Fibroblast of pulmonary artery (primary cell): Measurements from ENCODE around the gene SESN2.

Source experiments
- DNase-seq: peaks from one replicate; pipeline ENCODE4 v3.0.0-alpha.2; 2010; ENCODE audit warnings: low read depth
- H3K4me3 ChIP-seq: replicated peaks from 2 replicates; pipeline ENCODE4 v1.5.1; 2011; ENCODE audit warnings: low read depth, mild to moderate bottlenecking, control low read depth, low read length, moderate library complexity
- TF ChIP-seq, protein P1 (sequence below): IDR thresholded peaks from 2 replicates; pipeline ENCODE4 v1.5.1; 2011; ENCODE audit warnings: mild to moderate bottlenecking, control low read depth, low read length, inconsistent platforms; ENCODE audit errors: missing control alignments

The SESN2 gene

DNA sequence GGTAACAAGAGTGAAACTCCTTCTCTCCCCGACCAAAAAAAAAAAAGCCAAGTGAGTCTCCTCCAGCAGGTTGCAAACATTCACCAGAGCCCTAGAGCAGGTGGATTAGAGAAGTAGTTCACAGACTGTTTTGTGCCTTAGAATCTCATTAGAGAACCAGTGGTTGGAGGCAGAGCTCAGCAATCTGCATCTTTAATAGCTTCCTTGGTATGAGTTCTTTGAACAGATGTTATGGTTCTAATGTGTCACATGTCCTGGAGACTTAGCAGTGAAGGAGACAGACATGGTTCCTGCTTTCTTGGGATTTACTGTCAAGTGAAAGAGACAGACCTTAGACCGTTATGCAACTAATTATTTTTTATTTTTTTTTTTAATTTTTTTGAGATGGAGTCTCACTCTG is 26.8 kb downstream of the SESN2 start:
- no peak overlapping the region for H3K4me3 ChIP-seq
- DNase-seq: no peak
- TF ChIP-seq, protein P1, sequence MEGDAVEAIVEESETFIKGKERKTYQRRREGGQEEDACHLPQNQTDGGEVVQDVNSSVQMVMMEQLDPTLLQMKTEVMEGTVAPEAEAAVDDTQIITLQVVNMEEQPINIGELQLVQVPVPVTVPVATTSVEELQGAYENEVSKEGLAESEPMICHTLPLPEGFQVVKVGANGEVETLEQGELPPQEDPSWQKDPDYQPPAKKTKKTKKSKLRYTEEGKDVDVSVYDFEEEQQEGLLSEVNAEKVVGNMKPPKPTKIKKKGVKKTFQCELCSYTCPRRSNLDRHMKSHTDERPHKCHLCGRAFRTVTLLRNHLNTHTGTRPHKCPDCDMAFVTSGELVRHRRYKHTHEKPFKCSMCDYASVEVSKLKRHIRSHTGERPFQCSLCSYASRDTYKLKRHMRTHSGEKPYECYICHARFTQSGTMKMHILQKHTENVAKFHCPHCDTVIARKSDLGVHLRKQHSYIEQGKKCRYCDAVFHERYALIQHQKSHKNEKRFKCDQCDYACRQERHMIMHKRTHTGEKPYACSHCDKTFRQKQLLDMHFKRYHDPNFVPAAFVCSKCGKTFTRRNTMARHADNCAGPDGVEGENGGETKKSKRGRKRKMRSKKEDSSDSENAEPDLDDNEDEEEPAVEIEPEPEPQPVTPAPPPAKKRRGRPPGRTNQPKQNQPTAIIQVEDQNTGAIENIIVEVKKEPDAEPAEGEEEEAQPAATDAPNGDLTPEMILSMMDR: no peak

DNA sequence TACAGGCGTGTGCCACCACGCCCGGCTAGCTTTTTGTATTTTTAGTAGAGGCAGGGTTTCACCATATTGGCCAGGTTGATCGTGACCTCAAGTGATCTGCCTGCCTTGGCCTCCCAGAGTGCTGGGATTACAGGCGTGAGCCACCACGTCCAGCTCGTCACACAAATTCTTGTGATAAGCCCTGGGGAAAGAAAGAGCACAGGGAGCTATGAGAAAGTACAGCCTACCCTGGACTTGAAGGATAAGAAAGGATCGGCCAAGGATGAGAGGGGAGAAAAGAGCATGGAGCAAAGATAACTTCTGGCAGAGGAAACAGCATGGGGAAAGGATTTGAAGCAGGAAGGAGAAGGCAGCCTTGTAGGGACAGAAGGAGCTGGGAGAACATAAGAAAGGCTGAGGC is 29.2 kb downstream of the SESN2 start:
- TF ChIP-seq, protein P1: no peak
- DNase-seq: no peak
- H3K4me3 ChIP-seq: no peak overlapping the region

DNA sequence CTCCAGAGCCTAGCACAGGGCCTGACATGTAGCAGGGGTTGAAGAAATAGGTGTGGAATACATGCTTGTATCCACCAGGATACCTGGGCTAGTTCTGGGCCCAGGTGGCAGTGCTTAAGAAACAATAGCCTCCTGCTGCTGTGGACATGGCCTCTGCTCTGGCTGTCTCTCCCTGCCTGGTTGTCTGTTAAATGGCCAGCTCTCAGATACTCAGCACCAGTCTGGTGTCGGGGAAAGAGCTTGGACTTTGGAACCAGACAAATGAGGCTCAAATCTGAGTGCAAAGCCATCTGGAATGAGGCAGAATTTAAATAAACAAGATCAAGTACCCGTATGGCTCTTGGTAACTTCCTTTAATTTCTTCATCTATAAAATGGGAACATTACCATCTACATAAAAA is 31.5 kb downstream of the SESN2 start:
- TF ChIP-seq, protein P1: no peak
- no peak for DNase-seq
- H3K4me3 ChIP-seq: no peak overlapping the region

DNA sequence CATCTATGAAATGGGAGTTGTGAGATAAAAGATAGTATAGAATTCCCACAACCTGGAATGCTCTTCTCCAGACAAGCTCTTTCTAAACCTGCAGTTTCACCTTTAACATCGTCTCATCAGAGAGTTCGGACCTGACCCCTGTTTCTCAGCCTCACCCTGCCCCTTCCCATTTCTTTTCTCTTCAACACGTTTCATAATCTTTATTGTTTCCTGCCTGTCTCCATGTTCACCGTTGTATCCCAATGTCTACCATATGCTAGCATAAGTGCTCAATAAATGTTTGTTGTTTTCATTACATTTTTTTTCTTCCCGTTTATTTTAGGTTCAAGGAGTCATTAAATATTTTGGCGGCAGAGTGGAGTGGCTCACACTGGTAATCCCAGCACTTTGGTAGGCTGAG is 32.4 kb downstream of the SESN2 start:
- H3K4me3 ChIP-seq: no peak overlapping the region
- DNase-seq: no peak
- TF ChIP-seq, protein P1: no peak

DNA sequence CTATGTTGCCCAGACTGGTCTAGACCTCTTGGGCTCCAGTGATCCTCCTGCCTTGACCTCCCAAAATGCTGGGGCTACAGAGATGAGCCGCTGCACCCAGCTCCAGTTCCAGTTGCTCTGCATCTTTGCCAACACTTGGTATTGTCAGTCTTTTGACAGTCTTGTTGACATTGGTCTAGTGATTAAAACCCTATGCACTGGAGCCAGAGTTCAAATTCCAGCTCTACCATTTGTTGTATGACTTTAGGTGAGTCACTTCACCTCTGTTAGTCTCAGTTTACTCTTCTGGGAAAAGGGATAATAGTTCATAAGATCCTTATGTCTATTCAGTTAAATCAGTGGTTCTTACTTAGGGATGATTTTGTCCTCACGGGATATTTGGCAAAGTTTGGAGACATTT is 36.6 kb downstream of the SESN2 start:
- TF ChIP-seq, protein P1: no peak
- DNase-seq: no peak
- no peak overlapping the region for H3K4me3 ChIP-seq

DNA sequence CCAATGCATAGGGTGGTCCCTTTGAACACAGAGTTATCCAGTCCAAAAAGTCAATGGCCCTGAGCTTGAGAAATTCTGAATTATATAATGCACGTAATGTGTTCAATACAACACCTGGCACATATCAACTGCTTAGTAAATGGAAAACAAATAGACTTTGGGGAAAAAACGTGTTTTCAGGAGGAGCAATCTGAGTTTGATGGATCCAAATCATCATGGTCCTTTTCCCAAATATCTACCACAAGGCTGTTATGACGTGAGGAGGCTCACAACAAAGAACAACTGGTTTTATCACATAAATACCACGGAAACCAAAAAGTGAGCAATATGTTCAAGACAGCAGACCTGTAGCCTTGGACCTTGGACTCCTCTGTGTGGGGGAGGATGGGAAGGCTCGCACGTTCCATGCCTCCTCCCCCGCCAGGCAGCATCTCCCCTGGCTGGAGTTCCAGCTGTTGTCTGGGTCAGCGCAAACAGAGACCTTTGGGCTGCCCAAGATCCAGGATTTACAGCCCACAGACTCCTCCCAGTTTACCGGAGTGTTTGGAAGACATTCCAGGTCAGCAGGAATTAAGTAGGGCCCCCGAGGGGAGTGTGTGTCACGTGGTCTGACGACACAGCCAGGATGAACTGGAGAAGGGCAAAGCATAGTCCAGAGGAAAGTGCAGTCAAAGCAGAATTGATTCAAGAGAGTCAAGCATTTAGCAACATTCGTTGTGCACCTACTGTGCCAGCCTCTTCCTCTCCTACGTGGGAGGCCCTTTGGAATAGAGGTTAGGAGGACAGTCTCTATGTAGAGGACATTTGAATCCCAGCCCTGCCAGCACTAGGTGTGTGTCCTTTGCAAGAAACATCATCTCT is 37.3 kb downstream of the SESN2 start:
- DNase-seq: peak; percentile 82
- TF ChIP-seq, protein P1: no peak
- peak overlapping the region; percentile 26 for H3K4me3 ChIP-seq

DNA sequence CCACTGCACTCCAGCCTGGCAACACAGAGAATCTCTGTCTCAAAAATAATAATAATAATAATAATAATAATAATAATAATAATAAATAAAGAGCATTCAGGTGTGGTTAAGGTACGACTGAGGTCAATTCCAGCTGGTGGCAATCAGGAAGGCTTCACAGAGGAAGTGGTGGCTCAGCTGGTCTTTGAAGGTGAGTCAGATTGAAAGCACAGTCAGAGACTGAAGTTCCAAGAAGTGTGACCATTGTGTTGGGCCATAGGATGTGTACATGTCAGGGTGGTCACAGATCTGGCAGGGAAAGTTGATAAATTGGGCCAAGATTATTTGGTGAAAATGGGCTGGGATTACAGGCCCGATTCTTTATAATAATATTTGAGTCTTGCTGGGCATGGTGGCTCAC is 38.5 kb downstream of the SESN2 start:
- TF ChIP-seq, protein P1: no peak
- no peak overlapping the region for H3K4me3 ChIP-seq
- DNase-seq: no peak
